SK-N-MC (cell line): ENCODE data around the gene TMEM270.
"Not testable (repeated sequence)": the region's sequence is repeated elsewhere in the genome, so short reads cannot be mapped to it uniquely, and the experiment has no call there.

ENCODE experiments used
- DNase-seq: peaks from one replicate; pipeline ENCODE4 v3.0.0-alpha.2; 2011; ENCODE audit warnings: low read depth, low spot score
- H3K27ac ChIP-seq: fragments of 200-600 bp; sonication (generic); 2 replicates; pipeline ENCODE4 v1.5.1; 2016; ENCODE audit warnings: mixed run types
- H3K36me3 ChIP-seq: fragments of 200-600 bp; sonication (generic); 2 replicates; pipeline ENCODE4 v1.6.1; 2017; ENCODE audit warnings: antibody characterized with exemption, low read length, mixed read lengths; ENCODE audit not compliant: insufficient read depth
- H3K4me3 ChIP-seq: fragments of 200-600 bp; sonication (generic); 2 replicates; pipeline ENCODE4 v1.5.1; 2016
- H3K9ac ChIP-seq: fragments of 200-600 bp; sonication (generic); 2 replicates; pipeline ENCODE4 v1.8.0; 2017; ENCODE audit warnings: mixed run types, mixed read lengths; ENCODE audit not compliant: insufficient read length
- H3K9me3 ChIP-seq: fragments of 200-600 bp; sonication (generic); 2 replicates; pipeline ENCODE4 v1.6.1; 2017; ENCODE audit warnings: low read depth, mild to moderate bottlenecking, antibody characterized with exemption, low read length, moderate library complexity, mixed read lengths
- EZH2 ChIP-seq: fragments of 200-600 bp; sonication (generic); IDR thresholded peaks from one replicate; pipeline ENCODE4 v1.6.1; 2017; ENCODE audit warnings: antibody characterized with exemption
- FOXP2 ChIP-seq: optimal IDR thresholded peaks from 2 replicates; pipeline ENCODE3; 2011; ENCODE audit warnings: mild to moderate bottlenecking, moderate library complexity; ENCODE audit not compliant: insufficient read depth; ENCODE audit errors: extremely low read length, control extremely low read depth
- POLR2AphosphoS5 ChIP-seq: IDR thresholded peaks from 2 replicates; pipeline ENCODE4 v1.6.1; 2012; ENCODE audit warnings: mild to moderate bottlenecking, low read depth, low read length, borderline replicate concordance

TMEM270 gene

DNA sequence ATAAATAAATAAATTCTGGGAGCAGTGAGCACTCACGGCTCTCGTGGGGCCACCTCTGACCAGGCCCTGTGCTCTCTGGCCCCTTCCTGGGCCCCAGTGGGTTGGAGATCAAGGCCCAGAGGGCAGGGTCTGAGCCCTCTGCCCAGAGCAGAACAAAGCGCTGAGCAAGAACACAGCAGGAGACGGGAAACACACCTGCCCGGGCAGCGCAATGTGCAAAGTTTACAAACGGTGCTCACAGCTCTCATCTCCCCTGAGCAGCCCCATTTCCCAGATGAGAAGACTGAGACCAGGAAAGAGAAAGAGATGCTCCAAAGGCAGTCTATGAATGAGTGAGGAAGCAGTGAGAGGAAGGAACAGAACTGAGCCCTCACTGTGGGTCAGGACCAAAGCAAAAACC lies 21.7 kb upstream of the TMEM270 start:
- H3K27ac ChIP-seq, result no peak overlapping the region

DNA sequence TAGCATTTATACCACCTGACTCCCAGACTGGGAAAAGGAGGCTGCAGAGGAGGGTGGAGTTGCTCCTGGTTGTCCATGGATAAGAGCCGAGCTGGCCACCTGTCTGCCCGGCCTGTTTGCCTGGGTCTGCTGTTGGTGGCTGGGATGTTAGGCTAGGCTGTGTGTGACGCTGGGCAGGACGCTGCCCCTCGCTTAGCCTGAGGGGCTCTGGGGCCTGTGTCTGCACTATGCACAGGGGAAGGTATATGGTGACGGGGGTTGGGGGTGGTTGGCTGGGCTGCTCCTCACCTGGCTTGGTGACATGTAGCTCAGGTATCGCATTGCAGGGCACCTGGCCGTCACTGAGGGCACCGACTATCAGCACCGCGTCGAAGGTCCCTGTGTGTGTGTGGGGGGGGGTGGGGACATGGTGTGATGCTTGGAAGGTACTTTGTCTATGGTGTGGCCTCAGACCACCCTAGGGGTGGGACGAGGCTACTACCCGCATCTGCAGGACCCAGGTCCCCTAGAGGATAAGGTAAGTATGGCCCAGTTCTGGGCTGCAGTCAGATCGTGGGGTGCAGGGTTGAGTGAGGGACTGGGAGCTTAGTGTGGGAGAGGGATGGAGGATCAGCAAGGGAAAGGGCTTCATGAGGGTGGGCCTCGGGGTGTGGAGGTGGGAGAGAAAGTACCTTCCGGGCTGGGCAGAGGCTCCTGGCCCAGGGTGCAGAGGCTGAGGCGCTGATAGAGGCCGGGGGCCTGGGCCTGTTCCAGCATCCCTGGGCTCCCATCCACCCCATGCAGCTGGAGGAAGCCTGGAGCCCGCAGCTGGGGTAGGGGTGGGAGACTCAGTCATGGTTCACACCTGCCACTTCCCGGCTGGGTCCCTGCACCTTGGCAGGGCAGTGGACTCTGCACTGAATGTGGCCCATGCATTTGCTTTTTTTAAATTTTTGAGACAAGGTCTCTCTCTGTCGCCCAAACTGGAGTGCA lies 20.9 kb upstream of the TMEM270 start:
- H3K9me3 ChIP-seq, result no peaks in the 10 kb centered on the region
- H3K9ac ChIP-seq, result no peak overlapping the region
- no peak overlapping the region for H3K4me3 ChIP-seq
- no peak for TF ChIP-seq EZH2
- TF ChIP-seq FOXP2, result no peak
- no peak for TF ChIP-seq POLR2AphosphoS5
- no peaks in the 10 kb centered on the region for H3K36me3 ChIP-seq
- no peak overlapping the region for H3K27ac ChIP-seq
- DNase-seq, result no peak

More for the DNA sequence above, 21.7 kb upstream of the TMEM270 start:
- H3K36me3 ChIP-seq, result no peaks in the 10 kb centered on the region
- H3K4me3 ChIP-seq, result no peak overlapping the region
- no peaks in the 10 kb centered on the region for H3K9me3 ChIP-seq
- no peak overlapping the region for H3K9ac ChIP-seq
- DNase-seq, result no peak
- TF ChIP-seq FOXP2, result no peak
- no peak for TF ChIP-seq POLR2AphosphoS5
- no peak for TF ChIP-seq EZH2

- Histone ChIP-seq H3K9me3 (no peaks in the 10 kb centered on the region), H3K36me3 (no peaks in the 10 kb centered on the region), H3K4me3 (no peak overlapping the region), H3K27ac (no peak overlapping the region), H3K9ac (no peak overlapping the region)
- TF ChIP-seq POLR2AphosphoS5 (no peak), EZH2 (no peak), FOXP2 (no peak)
- DNase-seq, result no peak
These were observed 20.1 kb upstream of the TMEM270 start for GRCh38 chr7:73840715-73841379.

DNA sequence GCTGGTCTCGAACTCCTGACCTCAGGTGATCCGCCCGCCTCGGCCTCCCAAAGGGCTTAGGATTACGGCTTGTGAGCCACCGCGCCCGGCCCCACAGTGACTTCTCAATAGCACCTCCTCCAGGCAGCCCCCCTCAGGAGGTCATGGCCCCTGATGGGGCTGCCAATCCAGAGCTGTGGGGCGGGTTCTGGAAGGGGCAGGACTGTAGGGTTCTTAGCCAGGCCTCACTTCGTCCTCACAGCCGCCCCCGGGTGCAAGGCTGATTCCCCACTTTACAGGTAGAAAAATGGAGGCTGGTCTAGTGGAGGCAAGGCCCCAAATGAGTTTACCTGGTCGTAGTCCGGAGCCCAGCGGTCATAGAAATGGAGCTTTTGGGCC lies 19.3 kb upstream of the TMEM270 start:
- Histone ChIP-seq H3K36me3 (no peaks in the 10 kb centered on the region), H3K27ac (no peak overlapping the region)
- no peak for DNase-seq

DNA sequence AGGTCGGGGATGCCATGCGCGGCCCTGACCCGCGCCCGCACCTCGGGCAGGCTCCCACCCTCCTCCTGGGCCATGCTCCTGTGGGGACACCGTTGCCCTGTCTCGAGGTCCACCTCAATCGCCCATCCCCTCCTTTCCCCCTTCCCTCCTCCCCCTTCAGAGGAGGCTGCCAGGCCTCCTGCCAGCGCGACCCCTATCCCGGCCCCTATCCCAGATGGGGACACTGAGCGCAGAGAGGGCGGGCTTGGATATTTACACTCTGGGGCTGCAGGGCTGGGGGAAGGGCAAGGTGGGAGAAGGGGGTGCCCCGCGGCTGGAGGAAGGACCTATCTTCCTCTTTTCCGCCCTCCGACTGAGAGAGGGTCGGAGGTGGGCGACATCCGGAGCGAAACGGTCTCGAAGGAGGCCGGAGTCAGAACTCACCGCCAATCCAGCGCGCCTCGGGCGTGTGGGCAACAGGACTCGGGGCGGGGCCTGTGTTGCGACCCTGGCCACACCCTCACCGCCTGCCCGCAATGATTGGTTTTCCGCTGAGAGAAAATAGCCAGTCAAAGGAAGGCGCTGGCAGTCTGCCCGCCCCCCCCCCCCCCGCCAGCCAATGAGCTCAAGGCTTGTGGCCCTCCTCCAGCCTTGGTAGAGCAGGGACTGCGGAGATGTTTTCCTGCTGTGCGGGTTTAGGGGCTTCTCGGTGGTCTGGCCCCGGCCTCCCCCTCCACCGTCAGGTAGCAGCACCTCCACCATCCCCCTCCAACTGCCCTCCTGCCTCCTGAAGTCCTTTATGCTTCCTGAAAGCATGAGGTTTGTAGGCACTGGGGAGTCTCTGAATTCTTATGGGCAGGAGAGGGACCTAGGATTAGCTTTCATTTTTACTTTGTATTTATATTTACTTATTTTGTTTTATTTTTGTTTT lies 18.6 kb upstream of the TMEM270 start, which contains the start of gene METTL27:
Gene METTL27 (minus strand): TSS at position 450 of the 910 bp plus-strand sequence. CDS start 376 bp downstream, at position 74.
- peak; percentile 82 for TF ChIP-seq POLR2AphosphoS5
- TF ChIP-seq EZH2, result no peak
- TF ChIP-seq FOXP2, result peak; percentile 64
- Histone ChIP-seq H3K36me3 (no peaks in the 10 kb centered on the region), H3K9ac (peak within 1 kb of the TSS; percentile 87), H3K27ac (no peak within 1 kb of the TSS), H3K4me3 (peak within 1 kb of the TSS; percentile 94), H3K9me3 (no peaks in the 10 kb centered on the region)
- DNase-seq, result peak; percentile 55

More for the DNA sequence above, 19.3 kb upstream of the TMEM270 start:
- Histone ChIP-seq H3K9me3 (no peaks in the 10 kb centered on the region), H3K4me3 (peak overlapping the region; percentile 94), H3K9ac (peak overlapping the region; percentile 87)
- no peak for TF ChIP-seq FOXP2
- TF ChIP-seq POLR2AphosphoS5, result no peak
- TF ChIP-seq EZH2, result no peak

DNA sequence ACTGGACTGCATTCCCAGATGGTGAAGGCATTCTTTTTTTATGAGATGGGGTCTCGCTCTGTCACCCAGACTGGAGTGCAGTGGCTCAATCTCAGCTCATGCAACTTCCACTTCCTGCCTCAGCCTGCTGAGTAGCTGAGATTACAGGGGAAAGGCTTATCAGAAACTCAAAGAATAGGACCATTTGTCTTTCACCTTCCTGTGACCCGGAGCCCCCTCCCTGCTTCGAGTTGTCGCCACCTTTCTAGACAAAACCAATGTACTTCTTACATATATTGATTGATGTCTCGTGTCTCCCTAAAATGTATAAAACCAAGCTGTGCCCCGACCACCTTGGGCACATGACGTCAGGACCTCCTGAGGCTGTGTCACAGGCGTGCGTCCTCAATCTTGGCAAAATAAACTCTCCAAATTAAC lies 16.8 kb upstream of the TMEM270 start:
- no peak overlapping the region for H3K9ac ChIP-seq
- H3K9me3 ChIP-seq, result no peaks in the 10 kb centered on the region
- no peak overlapping the region for H3K27ac ChIP-seq
- no peaks in the 10 kb centered on the region for H3K36me3 ChIP-seq
- DNase-seq, result no peak
- no peak for TF ChIP-seq EZH2
- no peak for TF ChIP-seq FOXP2
- TF ChIP-seq POLR2AphosphoS5, result no peak
- no peak overlapping the region for H3K4me3 ChIP-seq

DNA sequence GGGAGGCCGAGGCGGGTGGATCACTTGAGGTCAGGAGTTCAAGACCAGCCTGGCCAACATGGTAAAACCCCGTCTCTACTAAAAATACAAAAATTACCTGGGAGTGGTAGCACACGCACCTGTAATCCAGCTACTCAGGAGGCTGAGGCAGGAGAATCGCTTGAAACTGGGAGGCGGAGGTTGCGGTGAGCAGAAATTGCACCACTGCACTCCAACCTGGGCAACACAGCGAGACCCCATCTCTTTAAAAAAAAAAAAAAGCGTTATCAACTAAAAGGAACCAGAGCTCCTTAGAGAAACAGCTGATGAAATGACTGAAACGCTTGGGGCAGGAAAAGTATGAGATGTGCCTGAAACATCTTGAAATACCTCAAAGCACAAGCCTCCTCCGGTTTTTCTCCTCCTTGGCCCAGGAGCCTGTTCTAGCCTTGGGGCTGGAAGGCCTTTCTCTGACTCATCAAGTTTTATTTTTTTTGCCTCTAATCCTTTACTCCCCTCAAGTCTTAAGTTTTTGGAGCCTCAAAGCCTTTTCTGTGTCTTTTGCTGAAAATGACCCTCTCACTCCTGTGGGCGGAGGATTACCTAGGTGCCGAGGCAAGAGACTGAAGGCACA lies 16.0 kb upstream of the TMEM270 start:
- H3K36me3 ChIP-seq, result no peaks in the 10 kb centered on the region
- TF ChIP-seq EZH2 (no peak), POLR2AphosphoS5 (no peak), FOXP2 (no peak)
- no peaks in the 10 kb centered on the region for H3K9me3 ChIP-seq
- no peak overlapping the region for H3K4me3 ChIP-seq
- no peak overlapping the region for H3K9ac ChIP-seq
- no peak for DNase-seq
- H3K27ac ChIP-seq, result no peak overlapping the region

GRCh38 chr7:73845701-73846195 lies 15.2 kb upstream of the TMEM270 start:
- not testable (repeated sequence) for DNase-seq, H3K4me3 ChIP-seq, H3K9me3 ChIP-seq, H3K27ac ChIP-seq, H3K36me3 ChIP-seq, H3K9ac ChIP-seq
